AG04449 (cell line): ENCODE data around the gene OR7D4.

Experiments
- CTCF ChIA-PET: fragments of 350-600 bp; formaldehyde crosslinking; extraction: SDS; loops from one replicate; lab custom pipeline; 2021; ENCODE audit warnings: antibody characterized with exemption; lab: Yijun Ruan, JAX
- POLR2A ChIA-PET: fragments of 400-600, 350-600 bp; formaldehyde crosslinking; extraction: SDS; loops from one replicate; lab custom pipeline; 2020; ENCODE audit warnings: antibody characterized with exemption, inconsistent platforms; lab: Yijun Ruan, JAX
- DNase-seq: peaks from one replicate; pipeline ENCODE4 v3.0.0-alpha.2; 2010; ENCODE audit warnings: low read depth, low spot score
- H3K4me3 ChIP-seq: 2 replicates; pipeline ENCODE4 v1.5.1; 2011; ENCODE audit warnings: low read depth, mild to moderate bottlenecking, control low read depth, low read length
- TF ChIP-seq, protein P1 (sequence below): IDR thresholded peaks from one replicate; pipeline ENCODE4 v1.5.1; 2011; ENCODE audit warnings: mild to moderate bottlenecking, moderate library complexity, low read length, control low read depth, inconsistent platforms; ENCODE audit not compliant: insufficient read depth; ENCODE audit errors: missing control alignments

The OR7D4 gene

DNA sequence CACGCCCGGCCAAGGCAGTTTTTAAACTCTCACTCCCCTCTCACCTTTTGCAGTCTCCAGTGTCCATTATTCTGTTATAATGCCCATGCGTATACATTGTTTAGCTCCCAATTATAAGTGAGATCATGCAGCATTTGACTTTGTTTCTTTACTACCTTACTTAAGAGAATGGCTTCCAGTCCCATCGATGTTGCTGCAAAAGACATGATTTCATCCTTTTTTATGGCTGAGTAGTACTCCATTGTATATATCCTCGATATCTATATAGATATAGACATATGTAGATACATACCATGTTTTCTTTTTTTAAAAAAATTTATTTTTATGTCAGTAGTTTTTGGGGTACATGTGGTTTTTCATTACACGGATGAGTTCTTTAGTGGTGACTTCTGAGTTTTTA lies 32.2 kb downstream of the OR7D4 start:
- H3K4me3 ChIP-seq = no peak overlapping the region
- no peak for DNase-seq
- POLR2A ChIA-PET = no interaction called here
- CTCF ChIA-PET = interaction anchor here (1.4 kb wide), 1 partner anchor 18 kb away, joined by 4 read pairs; no protein-coding TSS in a partner anchor
- TF ChIP-seq, protein P1, sequence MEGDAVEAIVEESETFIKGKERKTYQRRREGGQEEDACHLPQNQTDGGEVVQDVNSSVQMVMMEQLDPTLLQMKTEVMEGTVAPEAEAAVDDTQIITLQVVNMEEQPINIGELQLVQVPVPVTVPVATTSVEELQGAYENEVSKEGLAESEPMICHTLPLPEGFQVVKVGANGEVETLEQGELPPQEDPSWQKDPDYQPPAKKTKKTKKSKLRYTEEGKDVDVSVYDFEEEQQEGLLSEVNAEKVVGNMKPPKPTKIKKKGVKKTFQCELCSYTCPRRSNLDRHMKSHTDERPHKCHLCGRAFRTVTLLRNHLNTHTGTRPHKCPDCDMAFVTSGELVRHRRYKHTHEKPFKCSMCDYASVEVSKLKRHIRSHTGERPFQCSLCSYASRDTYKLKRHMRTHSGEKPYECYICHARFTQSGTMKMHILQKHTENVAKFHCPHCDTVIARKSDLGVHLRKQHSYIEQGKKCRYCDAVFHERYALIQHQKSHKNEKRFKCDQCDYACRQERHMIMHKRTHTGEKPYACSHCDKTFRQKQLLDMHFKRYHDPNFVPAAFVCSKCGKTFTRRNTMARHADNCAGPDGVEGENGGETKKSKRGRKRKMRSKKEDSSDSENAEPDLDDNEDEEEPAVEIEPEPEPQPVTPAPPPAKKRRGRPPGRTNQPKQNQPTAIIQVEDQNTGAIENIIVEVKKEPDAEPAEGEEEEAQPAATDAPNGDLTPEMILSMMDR = no peak

DNA sequence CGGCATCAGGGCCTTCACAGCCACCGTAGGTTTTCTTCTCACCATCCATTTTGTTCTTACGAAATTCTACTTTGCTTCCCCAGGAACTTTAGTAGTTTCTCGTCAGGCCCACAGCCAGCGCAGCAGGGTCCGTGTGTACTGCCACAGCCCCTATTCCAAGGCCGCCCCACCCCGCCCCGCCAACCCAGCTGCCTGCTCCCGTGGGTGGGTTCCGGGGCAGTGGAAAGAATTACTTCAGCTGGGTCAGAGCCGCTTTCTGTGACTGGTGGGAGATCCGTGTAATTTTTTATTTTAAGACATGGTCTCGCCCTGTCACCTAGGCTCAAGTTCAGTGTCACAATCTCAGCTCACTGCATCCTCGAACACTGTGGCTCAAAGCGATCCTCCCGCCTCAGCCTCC lies 36.4 kb downstream of the OR7D4 start:
- POLR2A ChIA-PET = no interaction called here
- CTCF ChIA-PET = no interaction called here
- DNase-seq = no peak
- no peak overlapping the region for H3K4me3 ChIP-seq
- TF ChIP-seq, protein P1 = no peak

DNA sequence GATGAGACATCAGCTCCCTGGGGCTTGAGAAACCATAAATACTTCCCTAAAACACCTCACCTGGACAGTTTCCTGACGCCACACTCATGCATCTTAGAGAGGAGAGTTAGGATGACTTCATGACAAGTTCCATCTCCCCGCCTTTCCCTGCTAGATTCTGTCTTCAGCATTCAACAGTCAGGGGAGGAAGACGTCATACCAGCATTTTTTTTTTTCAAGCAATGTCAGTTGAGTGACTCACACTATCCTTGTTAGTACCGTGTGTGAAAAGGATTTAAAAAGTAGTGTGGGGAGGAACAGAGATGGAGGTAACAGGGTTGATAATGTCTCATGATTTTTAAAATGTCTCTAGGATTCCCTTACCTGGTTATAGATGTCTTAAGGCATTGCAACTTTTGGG lies 40.5 kb downstream of the OR7D4 start, which contains the start of gene OR7D2:
OR7D2 (plus strand) TSS at position 79 of the 400 bp plus-strand sequence. CDS start 6,803 bp downstream, outside the sequence.
- no peak for DNase-seq
- TF ChIP-seq, protein P1 = no peak
- POLR2A ChIA-PET = no interaction called here
- H3K4me3 ChIP-seq = no peak within 1 kb of the TSS
- CTCF ChIA-PET = interaction anchor here (1.5 kb wide), 1 partner anchor 26 kb away, joined by 3 read pairs; no protein-coding TSS in a partner anchor

DNA sequence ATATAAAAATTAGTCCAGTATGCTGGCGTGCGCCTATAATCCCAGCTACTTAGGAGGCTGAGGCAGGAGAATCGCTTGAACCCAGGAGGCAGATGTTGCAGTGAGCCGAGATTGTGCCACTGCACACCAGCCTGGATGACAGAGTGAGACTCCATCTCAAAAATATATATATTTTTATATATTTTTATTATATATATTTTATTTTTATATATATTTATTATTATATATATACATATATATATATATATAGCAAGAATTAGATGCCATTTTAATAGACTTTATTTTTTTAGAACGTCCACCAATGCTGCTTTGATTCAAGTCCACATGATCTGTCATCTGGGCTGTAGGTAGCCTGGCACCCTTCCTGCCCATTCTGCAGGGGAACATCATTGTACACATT lies 44.1 kb downstream of the OR7D4 start:
- CTCF ChIA-PET = no interaction called here
- TF ChIP-seq, protein P1 = no peak
- no peak overlapping the region for H3K4me3 ChIP-seq
- DNase-seq = no peak
- POLR2A ChIA-PET = no interaction called here

- ChIA-PET POLR2A (no interaction called here), CTCF (no interaction called here)
- H3K4me3 ChIP-seq = no peak overlapping the region
- no peak for DNase-seq
- TF ChIP-seq, protein P1 = no peak
These were observed 47.9 kb downstream of the OR7D4 start for GRCh38 chr19:9171393-9171991.

DNA sequence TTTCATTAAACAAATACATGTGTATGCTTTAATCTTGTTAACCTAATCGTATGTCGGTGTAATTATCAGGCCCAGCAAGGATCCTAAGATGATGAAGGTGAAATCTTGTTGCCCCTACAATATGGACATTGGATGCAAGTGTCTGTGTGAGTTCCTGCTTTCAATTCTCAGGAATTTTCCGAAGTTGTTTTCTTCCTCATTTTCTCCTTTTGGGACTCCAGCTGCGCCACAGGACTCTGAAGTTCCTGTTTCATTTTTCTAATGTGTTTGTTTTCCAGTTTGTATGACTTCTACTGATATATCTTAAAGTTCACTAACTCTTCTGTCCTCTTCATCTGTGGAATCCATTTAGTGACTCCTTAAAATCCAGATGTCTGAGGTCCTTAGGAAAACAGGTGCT lies 52.5 kb downstream of the OR7D4 start:
- CTCF ChIA-PET = no interaction called here
- TF ChIP-seq, protein P1 = no peak
- POLR2A ChIA-PET = no interaction called here
- no peak overlapping the region for H3K4me3 ChIP-seq
- no peak for DNase-seq
